ENCODE measurements around the gene LHPP.

The LHPP gene

GRCh38 chr10:124663228-124663627 is 201.6 kb downstream of the LHPP start:
- no peak for DNase-seq (ENCODE audit: low read depth in 1 of 2, low spot score in 1 of 2)
- TF ChIP-seq SPI1 (IDR thresholded peaks at IDR 0.05; ENCODE audit: borderline replicate concordance, low read depth) (no peak), POLR2AphosphoS5 (IDR thresholded peaks at IDR 0.05; ENCODE audit: low read depth) (no peak), REST (IDR thresholded peaks at IDR 0.05; ENCODE audit: insufficient replicate concordance, low read depth) (no peak), CTCF (IDR thresholded peaks at IDR 0.05; ENCODE audit: insufficient read depth, low read length) (no peak)
- H3K27ac ChIP-seq (replicated peaks): no peak overlapping the region
- no peaks in the 10 kb centered on the region for H3K27me3 ChIP-seq (ENCODE audit: insufficient read depth, poor library complexity, severe bottlenecking)
- H3K4me3 ChIP-seq (replicated peaks; ENCODE audit: insufficient read depth, low read length): no peak overlapping the region
